ENCODE measurements around the gene DDX31. TPM values are rescaled to one million over a fixed set of nuclear protein-coding genes. Genes with fewer than 3 reads are reported as not detected.
A peak's percentile ranks its signal among the peaks of the same experiment; 100 is the strongest.

Gene DDX31
- total RNA-seq, 1 experiment from 2014 or later: 26.2 TPM

DNA sequence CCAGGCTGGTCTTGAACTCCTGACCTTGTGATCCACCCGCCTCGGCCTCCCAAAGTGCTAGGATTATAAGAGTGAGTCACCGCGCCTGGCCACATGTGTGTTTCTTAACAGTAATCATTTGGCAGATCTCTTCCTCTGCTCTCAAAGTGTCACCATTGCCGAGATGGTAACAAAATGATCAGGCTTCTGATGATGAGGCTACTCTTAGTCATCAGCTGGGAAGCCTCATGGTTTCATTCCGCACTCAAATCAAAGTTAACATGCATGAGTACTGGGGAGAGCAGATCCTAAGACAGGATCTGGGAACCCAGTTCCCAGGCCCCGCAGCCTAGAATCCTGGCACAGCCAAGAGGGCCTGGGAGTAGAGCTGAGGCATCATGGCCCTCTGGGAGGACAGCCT lies 60.0 kb downstream of the DDX31 start:
- Mint-ChIP-seq H3K4me1 (peaks cover 13% of the 10 kb centered on the region), H3K36me3 (peaks cover 63% of the 10 kb centered on the region), H3K9me3 (no peaks in the 10 kb centered on the region), H3K4me3 (no peak overlapping the region), H3K27ac (peak overlapping the region; percentile 74), H3K27me3 (ENCODE audit: low read depth) (no peaks in the 10 kb centered on the region)
- no peak for ATAC-seq
- ChIA-PET CTCF (no interaction called here), POLR2A (no interaction called here)
- TF ChIP-seq, protein P1, sequence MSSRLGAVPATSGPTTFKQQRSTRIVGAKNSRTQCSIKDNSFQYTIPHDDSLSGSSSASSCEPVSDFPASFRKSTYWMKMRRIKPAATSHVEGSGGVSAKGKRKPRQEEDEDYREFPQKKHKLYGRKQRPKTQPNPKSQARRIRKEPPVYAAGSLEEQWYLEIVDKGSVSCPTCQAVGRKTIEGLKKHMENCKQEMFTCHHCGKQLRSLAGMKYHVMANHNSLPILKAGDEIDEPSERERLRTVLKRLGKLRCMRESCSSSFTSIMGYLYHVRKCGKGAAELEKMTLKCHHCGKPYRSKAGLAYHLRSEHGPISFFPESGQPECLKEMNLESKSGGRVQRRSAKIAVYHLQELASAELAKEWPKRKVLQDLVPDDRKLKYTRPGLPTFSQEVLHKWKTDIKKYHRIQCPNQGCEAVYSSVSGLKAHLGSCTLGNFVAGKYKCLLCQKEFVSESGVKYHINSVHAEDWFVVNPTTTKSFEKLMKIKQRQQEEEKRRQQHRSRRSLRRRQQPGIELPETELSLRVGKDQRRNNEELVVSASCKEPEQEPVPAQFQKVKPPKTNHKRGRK (CRISPR knock-in tag; IDR thresholded peaks at IDR 0.05; ENCODE audit: borderline replicate concordance): no peak
- TF ChIP-seq TP53 (CRISPR knock-in tag; IDR thresholded peaks at IDR 0.05) (no peak), EMX1 (CRISPR knock-in tag; IDR thresholded peaks at IDR 0.05) (no peak)
- TF ChIP-seq, protein P2, sequence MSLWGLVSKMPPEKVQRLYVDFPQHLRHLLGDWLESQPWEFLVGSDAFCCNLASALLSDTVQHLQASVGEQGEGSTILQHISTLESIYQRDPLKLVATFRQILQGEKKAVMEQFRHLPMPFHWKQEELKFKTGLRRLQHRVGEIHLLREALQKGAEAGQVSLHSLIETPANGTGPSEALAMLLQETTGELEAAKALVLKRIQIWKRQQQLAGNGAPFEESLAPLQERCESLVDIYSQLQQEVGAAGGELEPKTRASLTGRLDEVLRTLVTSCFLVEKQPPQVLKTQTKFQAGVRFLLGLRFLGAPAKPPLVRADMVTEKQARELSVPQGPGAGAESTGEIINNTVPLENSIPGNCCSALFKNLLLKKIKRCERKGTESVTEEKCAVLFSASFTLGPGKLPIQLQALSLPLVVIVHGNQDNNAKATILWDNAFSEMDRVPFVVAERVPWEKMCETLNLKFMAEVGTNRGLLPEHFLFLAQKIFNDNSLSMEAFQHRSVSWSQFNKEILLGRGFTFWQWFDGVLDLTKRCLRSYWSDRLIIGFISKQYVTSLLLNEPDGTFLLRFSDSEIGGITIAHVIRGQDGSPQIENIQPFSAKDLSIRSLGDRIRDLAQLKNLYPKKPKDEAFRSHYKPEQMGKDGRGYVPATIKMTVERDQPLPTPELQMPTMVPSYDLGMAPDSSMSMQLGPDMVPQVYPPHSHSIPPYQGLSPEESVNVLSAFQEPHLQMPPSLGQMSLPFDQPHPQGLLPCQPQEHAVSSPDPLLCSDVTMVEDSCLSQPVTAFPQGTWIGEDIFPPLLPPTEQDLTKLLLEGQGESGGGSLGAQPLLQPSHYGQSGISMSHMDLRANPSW (CRISPR knock-in tag; conservative IDR thresholded peaks at IDR 0.05; ENCODE audit: low read depth): no peak
- no peak for DNase-seq (ENCODE audit: low spot score)

DNA sequence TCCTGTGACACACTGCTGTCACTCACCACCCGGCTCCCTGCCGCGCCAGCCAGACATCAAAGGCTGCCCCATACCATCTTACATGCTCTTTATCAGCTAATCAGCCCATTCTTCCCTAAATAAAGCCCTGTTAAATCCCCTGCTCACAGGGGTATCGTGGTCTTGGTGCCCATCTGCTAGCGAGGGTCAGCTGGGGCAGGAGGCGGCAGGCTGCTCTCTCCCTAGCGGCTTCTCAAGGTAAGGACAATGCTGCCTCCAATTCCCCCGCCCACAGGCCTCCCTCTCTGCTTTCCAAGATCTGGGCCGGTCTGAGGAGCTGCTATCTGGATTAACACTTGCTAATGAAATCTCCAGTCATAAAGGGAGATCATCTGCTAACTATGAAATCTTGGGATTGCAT lies 60.6 kb downstream of the DDX31 start:
- POLR2A ChIA-PET: no interaction called here
- TF ChIP-seq GABPB1 (CRISPR knock-in tag; IDR thresholded peaks at IDR 0.05): no peak
- no peak for TF ChIP-seq CREM (CRISPR knock-in tag; IDR thresholded peaks at IDR 0.05)
- TF ChIP-seq CREB1 (CRISPR knock-in tag; IDR thresholded peaks at IDR 0.05): no peak
- TF ChIP-seq ZNF263 (CRISPR knock-in tag; IDR thresholded peaks at IDR 0.05; ENCODE audit: low read depth): no peak
- TF ChIP-seq, protein P3, sequence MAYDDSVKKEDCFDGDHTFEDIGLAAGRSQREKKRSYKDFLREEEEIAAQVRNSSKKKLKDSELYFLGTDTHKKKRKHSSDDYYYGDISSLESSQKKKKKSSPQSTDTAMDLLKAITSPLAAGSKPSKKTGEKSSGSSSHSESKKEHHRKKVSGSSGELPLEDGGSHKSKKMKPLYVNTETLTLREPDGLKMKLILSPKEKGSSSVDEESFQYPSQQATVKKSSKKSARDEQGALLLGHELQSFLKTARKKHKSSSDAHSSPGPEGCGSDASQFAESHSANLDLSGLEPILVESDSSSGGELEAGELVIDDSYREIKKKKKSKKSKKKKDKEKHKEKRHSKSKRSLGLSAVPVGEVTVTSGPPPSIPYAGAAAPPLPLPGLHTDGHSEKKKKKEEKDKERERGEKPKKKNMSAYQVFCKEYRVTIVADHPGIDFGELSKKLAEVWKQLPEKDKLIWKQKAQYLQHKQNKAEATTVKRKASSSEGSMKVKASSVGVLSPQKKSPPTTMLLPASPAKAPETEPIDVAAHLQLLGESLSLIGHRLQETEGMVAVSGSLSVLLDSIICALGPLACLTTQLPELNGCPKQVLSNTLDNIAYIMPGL (CRISPR knock-in tag; IDR thresholded peaks at IDR 0.05): no peak
- no peak for TF ChIP-seq ZNF671 (CRISPR knock-in tag; IDR thresholded peaks at IDR 0.05)
- TF ChIP-seq, protein P4, sequence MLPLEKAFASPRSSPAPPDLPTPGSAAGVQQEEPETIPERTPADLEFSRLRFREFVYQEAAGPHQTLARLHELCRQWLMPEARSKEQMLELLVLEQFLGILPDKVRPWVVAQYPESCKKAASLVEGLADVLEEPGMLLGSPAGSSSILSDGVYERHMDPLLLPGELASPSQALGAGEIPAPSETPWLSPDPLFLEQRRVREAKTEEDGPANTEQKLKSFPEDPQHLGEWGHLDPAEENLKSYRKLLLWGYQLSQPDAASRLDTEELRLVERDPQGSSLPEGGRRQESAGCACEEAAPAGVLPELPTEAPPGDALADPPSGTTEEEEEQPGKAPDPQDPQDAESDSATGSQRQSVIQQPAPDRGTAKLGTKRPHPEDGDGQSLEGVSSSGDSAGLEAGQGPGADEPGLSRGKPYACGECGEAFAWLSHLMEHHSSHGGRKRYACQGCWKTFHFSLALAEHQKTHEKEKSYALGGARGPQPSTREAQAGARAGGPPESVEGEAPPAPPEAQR (CRISPR knock-in tag; IDR thresholded peaks at IDR 0.05): no peak
- TF ChIP-seq, protein P5, sequence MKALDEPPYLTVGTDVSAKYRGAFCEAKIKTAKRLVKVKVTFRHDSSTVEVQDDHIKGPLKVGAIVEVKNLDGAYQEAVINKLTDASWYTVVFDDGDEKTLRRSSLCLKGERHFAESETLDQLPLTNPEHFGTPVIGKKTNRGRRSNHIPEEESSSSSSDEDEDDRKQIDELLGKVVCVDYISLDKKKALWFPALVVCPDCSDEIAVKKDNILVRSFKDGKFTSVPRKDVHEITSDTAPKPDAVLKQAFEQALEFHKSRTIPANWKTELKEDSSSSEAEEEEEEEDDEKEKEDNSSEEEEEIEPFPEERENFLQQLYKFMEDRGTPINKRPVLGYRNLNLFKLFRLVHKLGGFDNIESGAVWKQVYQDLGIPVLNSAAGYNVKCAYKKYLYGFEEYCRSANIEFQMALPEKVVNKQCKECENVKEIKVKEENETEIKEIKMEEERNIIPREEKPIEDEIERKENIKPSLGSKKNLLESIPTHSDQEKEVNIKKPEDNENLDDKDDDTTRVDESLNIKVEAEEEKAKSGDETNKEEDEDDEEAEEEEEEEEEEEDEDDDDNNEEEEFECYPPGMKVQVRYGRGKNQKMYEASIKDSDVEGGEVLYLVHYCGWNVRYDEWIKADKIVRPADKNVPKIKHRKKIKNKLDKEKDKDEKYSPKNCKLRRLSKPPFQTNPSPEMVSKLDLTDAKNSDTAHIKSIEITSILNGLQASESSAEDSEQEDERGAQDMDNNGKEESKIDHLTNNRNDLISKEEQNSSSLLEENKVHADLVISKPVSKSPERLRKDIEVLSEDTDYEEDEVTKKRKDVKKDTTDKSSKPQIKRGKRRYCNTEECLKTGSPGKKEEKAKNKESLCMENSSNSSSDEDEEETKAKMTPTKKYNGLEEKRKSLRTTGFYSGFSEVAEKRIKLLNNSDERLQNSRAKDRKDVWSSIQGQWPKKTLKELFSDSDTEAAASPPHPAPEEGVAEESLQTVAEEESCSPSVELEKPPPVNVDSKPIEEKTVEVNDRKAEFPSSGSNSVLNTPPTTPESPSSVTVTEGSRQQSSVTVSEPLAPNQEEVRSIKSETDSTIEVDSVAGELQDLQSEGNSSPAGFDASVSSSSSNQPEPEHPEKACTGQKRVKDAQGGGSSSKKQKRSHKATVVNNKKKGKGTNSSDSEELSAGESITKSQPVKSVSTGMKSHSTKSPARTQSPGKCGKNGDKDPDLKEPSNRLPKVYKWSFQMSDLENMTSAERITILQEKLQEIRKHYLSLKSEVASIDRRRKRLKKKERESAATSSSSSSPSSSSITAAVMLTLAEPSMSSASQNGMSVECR (CRISPR knock-in tag; IDR thresholded peaks at IDR 0.05; ENCODE audit: borderline replicate concordance): no peak
- no peak for TF ChIP-seq MYBL2 (CRISPR knock-in tag; IDR thresholded peaks at IDR 0.05)
- no peak for TF ChIP-seq NFE2L1 (CRISPR knock-in tag; IDR thresholded peaks at IDR 0.05)
- TF ChIP-seq, protein P6, sequence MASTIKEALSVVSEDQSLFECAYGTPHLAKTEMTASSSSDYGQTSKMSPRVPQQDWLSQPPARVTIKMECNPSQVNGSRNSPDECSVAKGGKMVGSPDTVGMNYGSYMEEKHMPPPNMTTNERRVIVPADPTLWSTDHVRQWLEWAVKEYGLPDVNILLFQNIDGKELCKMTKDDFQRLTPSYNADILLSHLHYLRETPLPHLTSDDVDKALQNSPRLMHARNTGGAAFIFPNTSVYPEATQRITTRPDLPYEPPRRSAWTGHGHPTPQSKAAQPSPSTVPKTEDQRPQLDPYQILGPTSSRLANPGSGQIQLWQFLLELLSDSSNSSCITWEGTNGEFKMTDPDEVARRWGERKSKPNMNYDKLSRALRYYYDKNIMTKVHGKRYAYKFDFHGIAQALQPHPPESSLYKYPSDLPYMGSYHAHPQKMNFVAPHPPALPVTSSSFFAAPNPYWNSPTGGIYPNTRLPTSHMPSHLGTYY (CRISPR knock-in tag; IDR thresholded peaks at IDR 0.05): no peak
- no peak for TF ChIP-seq GRHL2 (CRISPR knock-in tag; IDR thresholded peaks at IDR 0.05; ENCODE audit: insufficient replicate concordance, severe bottlenecking)
- TF ChIP-seq, protein P7, sequence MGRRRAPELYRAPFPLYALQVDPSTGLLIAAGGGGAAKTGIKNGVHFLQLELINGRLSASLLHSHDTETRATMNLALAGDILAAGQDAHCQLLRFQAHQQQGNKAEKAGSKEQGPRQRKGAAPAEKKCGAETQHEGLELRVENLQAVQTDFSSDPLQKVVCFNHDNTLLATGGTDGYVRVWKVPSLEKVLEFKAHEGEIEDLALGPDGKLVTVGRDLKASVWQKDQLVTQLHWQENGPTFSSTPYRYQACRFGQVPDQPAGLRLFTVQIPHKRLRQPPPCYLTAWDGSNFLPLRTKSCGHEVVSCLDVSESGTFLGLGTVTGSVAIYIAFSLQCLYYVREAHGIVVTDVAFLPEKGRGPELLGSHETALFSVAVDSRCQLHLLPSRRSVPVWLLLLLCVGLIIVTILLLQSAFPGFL (CRISPR knock-in tag; IDR thresholded peaks at IDR 0.05; ENCODE audit: borderline replicate concordance): no peak
- TF ChIP-seq, protein P8, sequence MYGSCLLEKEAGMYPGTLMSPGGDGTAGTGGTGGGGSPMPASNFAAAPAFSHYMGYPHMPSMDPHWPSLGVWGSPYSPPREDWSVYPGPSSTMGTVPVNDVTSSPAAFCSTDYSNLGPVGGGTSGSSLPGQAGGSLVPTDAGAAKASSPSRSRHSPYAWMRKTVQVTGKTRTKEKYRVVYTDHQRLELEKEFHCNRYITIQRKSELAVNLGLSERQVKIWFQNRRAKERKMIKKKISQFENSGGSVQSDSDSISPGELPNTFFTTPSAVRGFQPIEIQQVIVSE (CRISPR knock-in tag; IDR thresholded peaks at IDR 0.05; ENCODE audit: borderline replicate concordance): no peak
- no peak for TF ChIP-seq ATF1 (CRISPR knock-in tag; IDR thresholded peaks at IDR 0.05)
- no peak for TF ChIP-seq NR3C1 (CRISPR knock-in tag; conservative IDR thresholded peaks at IDR 0.05; ENCODE audit: low read depth)

More for the DNA sequence above, 60.6 kb downstream of the DDX31 start:
- H3K4me1 Mint-ChIP-seq: peaks cover 10% of the 10 kb centered on the region
- DNase-seq (ENCODE audit: low spot score) (no peak), ATAC-seq (no peak)
- no peak overlapping the region for H3K4me3 Mint-ChIP-seq
- H3K9me3 Mint-ChIP-seq: no peaks in the 10 kb centered on the region
- no peak overlapping the region for H3K27ac Mint-ChIP-seq
- no peaks in the 10 kb centered on the region for H3K27me3 Mint-ChIP-seq (ENCODE audit: low read depth)
- CTCF ChIA-PET: interaction anchor here (0.9 kb wide), 1 partner anchor 62 kb away, joined by 3 read pairs; no protein-coding TSS in a partner anchor
- H3K36me3 Mint-ChIP-seq: peaks cover 60% of the 10 kb centered on the region

All from WTC11 (cell line).